K562 (cell line): Measurements from ENCODE around the gene SMAGP. TPM values are rescaled to one million over a fixed set of nuclear protein-coding genes. Genes with fewer than 3 reads are reported as not detected.

Experiments used
- DMBX1 ChIP-seq: fragments of 250-450 bp; sonication (Bioruptor Pico); IDR thresholded peaks from 2 replicates; pipeline ENCODE4 v1.8.0; 2022; ENCODE audit warnings: inconsistent platforms, mild to moderate bottlenecking, moderate library complexity, borderline replicate concordance
- EHMT2 ChIP-seq: fragments of 450-650 bp; IDR thresholded peaks from 2 replicates; pipeline ENCODE4 v1.6.1; 2018; ENCODE audit warnings: antibody characterized with exemption
- ELF1 ChIP-seq: fragments of 200-800 bp; sonication (Bioruptor generic); IDR thresholded peaks from 2 replicates; pipeline ENCODE4 v1.6.1; 2016; ENCODE audit warnings: missing genetic modification characterization, missing compliant biosample characterization
- GTF2E2 ChIP-seq: fragments of 200-800 bp; sonication (Bioruptor generic); IDR thresholded peaks from 2 replicates; pipeline ENCODE4 v1.6.1; 2016; ENCODE audit warnings: missing genetic modification characterization, missing compliant biosample characterization
- HDAC3 ChIP-seq: fragments of 450-650 bp; IDR thresholded peaks from 2 replicates; pipeline ENCODE4 v1.6.1; 2018; ENCODE audit warnings: borderline replicate concordance, mild to moderate bottlenecking, moderate library complexity; ENCODE audit not compliant: partially characterized antibody
- IFI16 ChIP-seq: fragments of 250-450 bp; sonication (Bioruptor Pico); IDR thresholded peaks from 2 replicates; pipeline ENCODE4 v2.1.2; 2022; ENCODE audit warnings: mild to moderate bottlenecking, inconsistent platforms
- KLF1 ChIP-seq: fragments of 450-650 bp; IDR thresholded peaks from 2 replicates; pipeline ENCODE4 v1.6.1; 2016; ENCODE audit warnings: missing genetic modification characterization, missing compliant biosample characterization
- MBD2 ChIP-seq: sonication (generic); IDR thresholded peaks from 2 replicates; pipeline ENCODE4 v1.6.1; 2016; ENCODE audit warnings: low read depth, borderline replicate concordance
- RBM22 ChIP-seq: fragments of 200-400 bp; formaldehyde crosslinking; IDR thresholded peaks from 2 replicates; pipeline ENCODE4 v1.6.1; 2018; ENCODE audit warnings: low read length, low read depth; ENCODE audit not compliant: poor library complexity, severe bottlenecking
- SRSF7 ChIP-seq: fragments of 200-400 bp; formaldehyde crosslinking; optimal IDR thresholded peaks from 2 replicates; pipeline ENCODE3; 2017; ENCODE audit warnings: mild to moderate bottlenecking, low read depth, low read length
- ZNF124 ChIP-seq: sonication (generic); formaldehyde crosslinking; IDR thresholded peaks from 2 replicates; pipeline ENCODE4 v1.8.1; 2022; ENCODE audit warnings: missing genetic modification reagents
- ZNF583 ChIP-seq: fragments of 250-450 bp; sonication (Bioruptor Pico); IDR thresholded peaks from 2 replicates; pipeline ENCODE4 v1.4.0; 2020
- polyA plus RNA-seq, 8 experiments: library from polyadenylated mRNA; depleted of rRNA in 4 of 8; stranded (reverse) in 5 of 8; unstranded in 3 of 8; fragments of >200 nt; fragmentation: Nextera tagmentation in 2 of 8; fragmentation: Illumina TruSeq in 1 of 8; extraction: Ambion mirVana in 2 of 8; extraction: Trizol in 1 of 8; gene quantifications; 2 replicates each; pipeline versions ENCODE4 v1.2.1 to v1.2.3, GENCODE V29; 2011 to 2014; ENCODE audit warnings: inconsistent platforms in 1 of 8, missing spikeins in 1 of 8
- total RNA-seq, 7 experiments: library from RNA; depleted of rRNA in 6 of 7; stranded (reverse); fragments of >200 nt in 6 of 7; fragmentation: Illumina TruSeq in 2 of 7; extraction: Trizol in 2 of 7; gene quantifications; 2 replicates each; pipeline versions ENCODE4 v1.2.1 to v1.2.3, GENCODE V29; 2011 to 2021; ENCODE audit warnings: low replicate concordance in 1 of 7
- TF ChIP-seq, protein P1 (sequence below): fragments of 250-450 bp; sonication (Bioruptor Pico); IDR thresholded peaks from 2 replicates; pipeline ENCODE4 v1.8.0; 2021; ENCODE audit warnings: moderate library complexity, mild to moderate bottlenecking, inconsistent platforms
- TF ChIP-seq, protein P2 (sequence below): fragments of 250-450 bp; sonication (Bioruptor Pico); IDR thresholded peaks from 2 replicates; pipeline ENCODE4 v1.5.1; 2021; ENCODE audit warnings: mild to moderate bottlenecking
- TF ChIP-seq, protein P3 (sequence below): fragments of 450-650 bp; IDR thresholded peaks from 2 replicates; pipeline ENCODE4 v1.7.0; 2016; ENCODE audit warnings: borderline replicate concordance
- TF ChIP-seq, protein P4 (sequence below): fragments of 250-450 bp; sonication (Bioruptor Pico); IDR thresholded peaks from 2 replicates; pipeline ENCODE4 v1.4.0; 2020; ENCODE audit warnings: mild to moderate bottlenecking, moderate library complexity, borderline replicate concordance
- TF ChIP-seq, protein P5 (sequence below): sonication (generic); formaldehyde crosslinking; IDR thresholded peaks from 2 replicates; pipeline ENCODE4 v1.8.0; 2022; ENCODE audit warnings: missing genetic modification reagents, mild to moderate bottlenecking, borderline replicate concordance
- TF ChIP-seq, protein P6 (sequence below): fragments of 150-350 bp; conservative IDR thresholded peaks from 2 replicates; pipeline ENCODE4 v1.6.1; 2014; ENCODE audit warnings: low read length

The SMAGP gene
- total and polyA plus RNA-seq, 9 of the 15 experiments (the other 6 are each of a cell fraction or from before 2014, with no cell fraction given) = 23.1 to 62.3 (median 29.9) TPM

DNA sequence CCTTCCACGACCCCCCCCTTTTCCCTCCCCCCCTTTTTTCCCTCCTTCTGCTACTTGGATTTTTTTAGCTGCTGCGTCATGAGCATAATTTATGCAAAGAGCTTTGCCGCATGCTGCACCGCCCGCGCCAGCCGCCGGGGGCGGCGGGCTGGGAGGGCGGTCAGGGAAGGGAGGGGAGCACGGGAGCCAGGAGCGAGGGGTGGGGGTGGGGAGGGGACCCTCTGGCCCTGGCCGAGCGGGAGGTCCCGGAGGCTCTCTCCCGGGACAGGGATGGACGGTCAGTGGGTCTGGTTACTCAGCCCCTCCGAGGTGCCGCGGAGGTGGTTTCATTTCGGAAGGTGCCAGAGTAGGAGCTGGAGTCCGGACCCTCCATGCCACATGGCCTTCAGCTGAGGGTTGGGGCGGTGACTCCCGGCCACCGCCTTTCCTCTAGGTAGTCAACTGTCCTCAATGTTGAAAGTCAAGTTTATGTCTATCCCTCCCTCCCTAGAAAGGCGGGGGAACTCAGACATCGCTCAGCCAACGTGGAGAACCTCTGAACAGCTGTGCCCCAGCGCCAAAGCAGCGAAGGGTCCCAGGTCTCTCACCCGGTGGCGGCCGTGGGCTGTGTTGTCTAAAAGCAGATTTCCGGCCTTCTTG lies 52.1 kb downstream of the SMAGP start, which contains the start of gene POU6F1 (continued):
- no peak for TF ChIP-seq KLF1 (tag)
- no peak for TF ChIP-seq RBM22
- no peak for TF ChIP-seq DMBX1 (CRISPR knock-in tag)
- TF ChIP-seq, protein P1, sequence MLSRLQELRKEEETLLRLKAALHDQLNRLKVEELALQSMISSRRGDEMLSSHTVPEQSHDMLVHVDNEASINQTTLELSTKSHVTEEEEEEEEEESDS (CRISPR knock-in tag) = no peak
- TF ChIP-seq, protein P2, sequence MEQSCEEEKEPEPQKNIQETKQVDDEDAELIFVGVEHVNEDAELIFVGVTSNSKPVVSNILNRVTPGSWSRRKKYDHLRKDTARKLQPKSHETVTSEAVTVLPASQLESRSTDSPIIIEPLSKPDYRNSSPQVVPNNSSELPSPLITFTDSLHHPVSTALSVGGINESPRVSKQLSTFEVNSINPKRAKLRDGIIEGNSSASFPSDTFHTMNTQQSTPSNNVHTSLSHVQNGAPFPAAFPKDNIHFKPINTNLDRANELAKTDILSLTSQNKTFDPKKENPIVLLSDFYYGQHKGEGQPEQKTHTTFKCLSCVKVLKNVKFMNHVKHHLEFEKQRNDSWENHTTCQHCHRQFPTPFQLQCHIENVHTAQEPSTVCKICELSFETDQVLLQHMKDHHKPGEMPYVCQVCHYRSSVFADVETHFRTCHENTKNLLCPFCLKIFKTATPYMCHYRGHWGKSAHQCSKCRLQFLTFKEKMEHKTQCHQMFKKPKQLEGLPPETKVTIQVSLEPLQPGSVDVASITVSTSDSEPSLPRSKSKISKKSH (CRISPR knock-in tag) = no peak
- no peak for TF ChIP-seq HDAC3
- TF ChIP-seq, protein P3, sequence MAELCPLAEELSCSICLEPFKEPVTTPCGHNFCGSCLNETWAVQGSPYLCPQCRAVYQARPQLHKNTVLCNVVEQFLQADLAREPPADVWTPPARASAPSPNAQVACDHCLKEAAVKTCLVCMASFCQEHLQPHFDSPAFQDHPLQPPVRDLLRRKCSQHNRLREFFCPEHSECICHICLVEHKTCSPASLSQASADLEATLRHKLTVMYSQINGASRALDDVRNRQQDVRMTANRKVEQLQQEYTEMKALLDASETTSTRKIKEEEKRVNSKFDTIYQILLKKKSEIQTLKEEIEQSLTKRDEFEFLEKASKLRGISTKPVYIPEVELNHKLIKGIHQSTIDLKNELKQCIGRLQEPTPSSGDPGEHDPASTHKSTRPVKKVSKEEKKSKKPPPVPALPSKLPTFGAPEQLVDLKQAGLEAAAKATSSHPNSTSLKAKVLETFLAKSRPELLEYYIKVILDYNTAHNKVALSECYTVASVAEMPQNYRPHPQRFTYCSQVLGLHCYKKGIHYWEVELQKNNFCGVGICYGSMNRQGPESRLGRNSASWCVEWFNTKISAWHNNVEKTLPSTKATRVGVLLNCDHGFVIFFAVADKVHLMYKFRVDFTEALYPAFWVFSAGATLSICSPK = no peak
- TF ChIP-seq, protein P4, sequence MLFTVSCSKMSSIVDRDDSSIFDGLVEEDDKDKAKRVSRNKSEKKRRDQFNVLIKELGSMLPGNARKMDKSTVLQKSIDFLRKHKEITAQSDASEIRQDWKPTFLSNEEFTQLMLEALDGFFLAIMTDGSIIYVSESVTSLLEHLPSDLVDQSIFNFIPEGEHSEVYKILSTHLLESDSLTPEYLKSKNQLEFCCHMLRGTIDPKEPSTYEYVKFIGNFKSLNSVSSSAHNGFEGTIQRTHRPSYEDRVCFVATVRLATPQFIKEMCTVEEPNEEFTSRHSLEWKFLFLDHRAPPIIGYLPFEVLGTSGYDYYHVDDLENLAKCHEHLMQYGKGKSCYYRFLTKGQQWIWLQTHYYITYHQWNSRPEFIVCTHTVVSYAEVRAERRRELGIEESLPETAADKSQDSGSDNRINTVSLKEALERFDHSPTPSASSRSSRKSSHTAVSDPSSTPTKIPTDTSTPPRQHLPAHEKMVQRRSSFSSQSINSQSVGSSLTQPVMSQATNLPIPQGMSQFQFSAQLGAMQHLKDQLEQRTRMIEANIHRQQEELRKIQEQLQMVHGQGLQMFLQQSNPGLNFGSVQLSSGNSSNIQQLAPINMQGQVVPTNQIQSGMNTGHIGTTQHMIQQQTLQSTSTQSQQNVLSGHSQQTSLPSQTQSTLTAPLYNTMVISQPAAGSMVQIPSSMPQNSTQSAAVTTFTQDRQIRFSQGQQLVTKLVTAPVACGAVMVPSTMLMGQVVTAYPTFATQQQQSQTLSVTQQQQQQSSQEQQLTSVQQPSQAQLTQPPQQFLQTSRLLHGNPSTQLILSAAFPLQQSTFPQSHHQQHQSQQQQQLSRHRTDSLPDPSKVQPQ (CRISPR knock-in tag) = no peak
- no peak for TF ChIP-seq EHMT2
- no peak; the same call in 1 of the 2 replicates for TF ChIP-seq GTF2E2 (tag)
- no peak for TF ChIP-seq MBD2
- no peak for TF ChIP-seq SRSF7
- TF ChIP-seq ZNF583 = 0 out of 2 replicates have a peak, but pooled peaks have one; percentile 47
- no peak for TF ChIP-seq ELF1 (tag)
- TF ChIP-seq, protein P5, sequence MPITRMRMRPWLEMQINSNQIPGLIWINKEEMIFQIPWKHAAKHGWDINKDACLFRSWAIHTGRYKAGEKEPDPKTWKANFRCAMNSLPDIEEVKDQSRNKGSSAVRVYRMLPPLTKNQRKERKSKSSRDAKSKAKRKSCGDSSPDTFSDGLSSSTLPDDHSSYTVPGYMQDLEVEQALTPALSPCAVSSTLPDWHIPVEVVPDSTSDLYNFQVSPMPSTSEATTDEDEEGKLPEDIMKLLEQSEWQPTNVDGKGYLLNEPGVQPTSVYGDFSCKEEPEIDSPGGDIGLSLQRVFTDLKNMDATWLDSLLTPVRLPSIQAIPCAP (CRISPR knock-in tag) = no peak
- no peak for TF ChIP-seq ZNF124 (CRISPR knock-in tag)
- TF ChIP-seq IFI16 (CRISPR knock-in tag) = no peak
- TF ChIP-seq, protein P6, sequence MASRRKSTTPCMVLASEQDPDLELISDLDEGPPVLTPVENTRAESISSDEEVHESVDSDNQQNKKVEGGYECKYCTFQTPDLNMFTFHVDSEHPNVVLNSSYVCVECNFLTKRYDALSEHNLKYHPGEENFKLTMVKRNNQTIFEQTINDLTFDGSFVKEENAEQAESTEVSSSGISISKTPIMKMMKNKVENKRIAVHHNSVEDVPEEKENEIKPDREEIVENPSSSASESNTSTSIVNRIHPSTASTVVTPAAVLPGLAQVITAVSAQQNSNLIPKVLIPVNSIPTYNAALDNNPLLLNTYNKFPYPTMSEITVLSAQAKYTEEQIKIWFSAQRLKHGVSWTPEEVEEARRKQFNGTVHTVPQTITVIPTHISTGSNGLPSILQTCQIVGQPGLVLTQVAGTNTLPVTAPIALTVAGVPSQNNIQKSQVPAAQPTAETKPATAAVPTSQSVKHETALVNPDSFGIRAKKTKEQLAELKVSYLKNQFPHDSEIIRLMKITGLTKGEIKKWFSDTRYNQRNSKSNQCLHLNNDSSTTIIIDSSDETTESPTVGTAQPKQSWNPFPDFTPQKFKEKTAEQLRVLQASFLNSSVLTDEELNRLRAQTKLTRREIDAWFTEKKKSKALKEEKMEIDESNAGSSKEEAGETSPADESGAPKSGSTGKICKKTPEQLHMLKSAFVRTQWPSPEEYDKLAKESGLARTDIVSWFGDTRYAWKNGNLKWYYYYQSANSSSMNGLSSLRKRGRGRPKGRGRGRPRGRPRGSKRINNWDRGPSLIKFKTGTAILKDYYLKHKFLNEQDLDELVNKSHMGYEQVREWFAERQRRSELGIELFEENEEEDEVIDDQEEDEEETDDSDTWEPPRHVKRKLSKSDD = no peak
